Stimulated activated CD4-positive, alpha-beta T cell treated with anti-CD3 and anti-CD28 coated beads, Interleukin-4, amount 100 ng/mL, for 24 hours (primary cell): ENCODE measurements around the gene TFAM.

Source experiments
- DNase-seq: peaks from one replicate; pipeline ENCODE4 v3.0.0-alpha.2; 2020

Gene TFAM

GRCh38 chr10:58436071-58436470 is 50.9 kb downstream of the TFAM start:
- DNase-seq = no peak

DNA sequence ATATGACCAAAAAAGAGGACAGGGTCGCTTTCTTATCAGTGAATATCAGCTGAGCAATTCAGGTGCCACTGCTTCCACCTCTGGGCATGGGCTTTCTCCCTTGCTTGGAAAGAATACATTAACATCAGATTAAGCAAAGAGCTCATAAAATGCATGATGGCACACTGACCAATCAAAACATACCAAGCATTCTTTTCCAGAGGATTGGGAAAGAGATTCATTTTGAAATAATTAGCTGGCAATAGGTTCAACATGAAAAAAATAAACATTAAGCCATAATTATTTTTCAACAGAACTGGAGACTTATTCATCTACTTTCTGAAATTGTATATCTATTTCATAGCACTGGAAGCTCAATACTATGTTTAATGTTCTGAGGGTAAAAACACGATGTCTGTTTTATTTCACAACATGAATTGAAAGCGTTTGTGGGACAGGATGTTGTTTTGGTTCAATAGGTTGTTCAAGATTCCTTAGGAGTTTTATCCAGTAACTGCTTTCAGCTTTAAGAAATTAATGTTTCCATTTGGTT is 53.2 kb downstream of the TFAM start:
- no peak for DNase-seq

GRCh38 chr10:58438986-58439385 is 53.8 kb downstream of the TFAM start:
- DNase-seq = no peak

DNA sequence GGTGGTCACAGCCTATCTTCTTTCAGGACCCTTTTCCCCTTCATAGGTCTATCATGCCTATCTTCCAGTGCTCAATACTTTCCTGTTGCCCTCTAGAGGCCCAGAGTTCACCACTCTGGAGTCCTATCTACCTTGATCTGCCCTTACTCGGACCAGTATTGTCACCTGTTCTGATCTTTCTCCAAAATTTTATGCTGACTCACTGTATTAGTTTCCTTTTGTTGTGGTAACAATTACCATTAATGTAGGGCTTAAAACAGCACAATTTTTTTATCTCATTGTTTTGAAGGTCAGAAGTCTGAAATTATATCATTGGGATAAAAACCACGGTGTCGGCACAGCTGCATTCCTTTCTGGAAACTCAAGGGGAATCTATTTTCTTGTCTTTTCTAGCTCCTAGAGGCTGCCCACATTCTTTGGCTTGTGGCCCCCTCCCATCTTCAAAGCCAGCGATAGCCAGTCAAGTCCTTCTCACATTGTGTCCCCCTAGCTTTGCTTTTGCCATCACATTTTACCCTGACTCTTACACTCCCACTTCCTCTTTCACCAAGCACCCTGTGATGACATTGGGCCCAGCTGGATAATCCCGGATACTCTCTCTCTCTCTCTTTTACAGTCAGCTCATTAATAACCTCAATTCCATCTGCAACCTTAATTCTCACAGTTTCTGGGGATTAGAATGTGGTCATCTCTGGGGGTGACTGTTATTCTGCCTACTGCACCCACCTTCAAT is 54.6 kb downstream of the TFAM start:
- DNase-seq = no peak

- DNase-seq = no peak
Observed at GRCh38 chr10:58440484-58440883, 55.3 kb downstream of the TFAM start.

GRCh38 chr10:58444321-58444720 is 59.1 kb downstream of the TFAM start:
- no peak for DNase-seq

GRCh38 chr10:58444876-58445275 is 59.7 kb downstream of the TFAM start:
- DNase-seq = no peak

- no peak for DNase-seq
Observed at GRCh38 chr10:58448121-58448935, 63.1 kb downstream of the TFAM start.
